GM23338 (cell line): Measurements from ENCODE around the gene TPK1. TPM values are rescaled to one million over a fixed set of nuclear protein-coding genes. Genes with fewer than 3 reads are reported as not detected.
A peak's percentile ranks its signal among the peaks of the same experiment; 100 is the strongest.

Experiments used
- ATAC-seq: fragments of 200-7000 bp; cut with Tn5 transposase; 3 replicates; pipeline ENCODE4 v1.9.1; 2020
- DNase-seq: peaks from one replicate; pipeline ENCODE4 v3.0.0-alpha.2; 2015; ENCODE audit warnings: low spot score
- H2AFZ ChIP-seq: fragments of 200-600 bp; sonication (generic); 2 replicates; pipeline ENCODE4 v1.8.0; 2016; ENCODE audit warnings: antibody characterized with exemption, mild to moderate bottlenecking, moderate library complexity
- H3F3A ChIP-seq: fragments of 200-600 bp; sonication (generic); replicated peaks from 2 replicates; pipeline ENCODE4 v1.8.0; 2017; ENCODE audit warnings: antibody characterized with exemption, mixed run types, low read depth
- H3K27ac ChIP-seq: fragments of 200-600 bp; sonication (generic); 2 replicates; pipeline ENCODE4 v1.6.1; 2016; ENCODE audit warnings: low read depth
- H3K27me3 ChIP-seq: fragments of 200-600 bp; sonication (generic); 2 replicates; pipeline ENCODE4 v1.8.0; 2016; ENCODE audit warnings: mild to moderate bottlenecking, mixed run types, moderate library complexity; ENCODE audit not compliant: insufficient read depth
- H3K36me3 ChIP-seq: fragments of 200-600 bp; sonication (generic); 2 replicates; pipeline ENCODE4 v1.8.0; 2016; ENCODE audit warnings: mild to moderate bottlenecking; ENCODE audit not compliant: insufficient read depth
- H3K4me1 ChIP-seq: fragments of 200-600 bp; sonication (generic); 2 replicates; pipeline ENCODE4 v1.8.0; 2016; ENCODE audit warnings: mild to moderate bottlenecking, moderate library complexity; ENCODE audit not compliant: insufficient read depth
- H3K4me2 ChIP-seq: fragments of 200-600 bp; sonication (generic); 2 replicates; pipeline ENCODE4 v1.7.1; 2017; ENCODE audit warnings: mixed run types
- H3K4me3 ChIP-seq: fragments of 200-600 bp; sonication (generic); 2 replicates; pipeline ENCODE4 v1.6.1; 2016; ENCODE audit warnings: mixed run types
- H3K79me2 ChIP-seq: fragments of 200-600 bp; sonication (generic); replicated peaks from 2 replicates; pipeline ENCODE4 v1.8.0; 2017; ENCODE audit warnings: mild to moderate bottlenecking; ENCODE audit not compliant: insufficient read depth
- H3K9me2 ChIP-seq: fragments of 200-600 bp; sonication (generic); 2 replicates; pipeline ENCODE4 v1.8.0; 2017; ENCODE audit not compliant: insufficient read depth
- H4K20me1 ChIP-seq: fragments of 200-600 bp; sonication (generic); replicated peaks from 2 replicates; pipeline ENCODE4 v1.8.0; 2017; ENCODE audit warnings: mild to moderate bottlenecking; ENCODE audit not compliant: insufficient read depth
- H3K27ac Mint-ChIP-seq: 2 replicates; pipeline ENCODE4 v1.8.0; 2020; ENCODE audit warnings: inconsistent platforms, mild to moderate bottlenecking, moderate library complexity, mixed read lengths
- H3K27me3 Mint-ChIP-seq: 3 replicates; pipeline ENCODE4 v1.8.0; 2022; ENCODE audit warnings: low read depth, mild to moderate bottlenecking, moderate library complexity, mixed read lengths, inconsistent platforms; ENCODE audit not compliant: insufficient read depth, poor library complexity
- H3K36me3 Mint-ChIP-seq: 3 replicates; pipeline ENCODE4 v1.8.0; 2021; ENCODE audit warnings: low read depth, mild to moderate bottlenecking, inconsistent platforms, moderate library complexity, mixed read lengths
- H3K4me1 Mint-ChIP-seq: 3 replicates; pipeline ENCODE4 v1.8.0; 2020; ENCODE audit warnings: mild to moderate bottlenecking, inconsistent platforms, mixed read lengths
- H3K4me3 Mint-ChIP-seq: 3 replicates; pipeline ENCODE4 v1.8.0; 2021; ENCODE audit warnings: moderate library complexity, mild to moderate bottlenecking, inconsistent platforms, mixed read lengths
- H3K9me3 Mint-ChIP-seq: 3 replicates; pipeline ENCODE4 v1.8.0; 2020; ENCODE audit warnings: moderate library complexity, mild to moderate bottlenecking, inconsistent platforms, mixed read lengths
- CREB1 ChIP-seq: fragments of 250-450 bp; sonication (Bioruptor Pico); IDR thresholded peaks from 2 replicates; pipeline ENCODE4 v1.5.0; 2020; ENCODE audit warnings: low read depth, mild to moderate bottlenecking, moderate library complexity
- EZH2 ChIP-seq: fragments of 200-600 bp; sonication (generic); IDR thresholded peaks from one replicate; pipeline ENCODE4 v1.8.0; 2017; ENCODE audit warnings: antibody characterized with exemption, mild to moderate bottlenecking, low read depth; ENCODE audit not compliant: unreplicated experiment
- JUNB ChIP-seq: IDR thresholded peaks from one replicate; pipeline ENCODE4 v1.6.1; 2016; ENCODE audit warnings: antibody characterized with exemption; ENCODE audit not compliant: unreplicated experiment
- polyA plus RNA-seq: library from polyadenylated mRNA; unstranded; fragments of >200 nt; fragmentation: Nextera tagmentation; extraction: Ambion mirVana; gene quantifications from 2 replicates; pipeline ENCODE4 v1.2.1, GENCODE V29; 2016
- total RNA-seq: library from RNA; depleted of rRNA; stranded (reverse); fragments of >200 nt; shearing (Covaris generic); gene quantifications from 2 replicates; pipeline ENCODE4 v1.2.3, GENCODE V29; 2014
- TF ChIP-seq, protein P1 (sequence below): fragments of 250-450 bp; sonication (Bioruptor Pico); IDR thresholded peaks from 2 replicates; pipeline ENCODE4 v1.5.0; 2020; ENCODE audit warnings: mild to moderate bottlenecking, moderate library complexity

The TPK1 gene
- total and polyA plus RNA-seq, 2 experiments from 2014 or later, result 2.6 to 2.9 TPM

DNA sequence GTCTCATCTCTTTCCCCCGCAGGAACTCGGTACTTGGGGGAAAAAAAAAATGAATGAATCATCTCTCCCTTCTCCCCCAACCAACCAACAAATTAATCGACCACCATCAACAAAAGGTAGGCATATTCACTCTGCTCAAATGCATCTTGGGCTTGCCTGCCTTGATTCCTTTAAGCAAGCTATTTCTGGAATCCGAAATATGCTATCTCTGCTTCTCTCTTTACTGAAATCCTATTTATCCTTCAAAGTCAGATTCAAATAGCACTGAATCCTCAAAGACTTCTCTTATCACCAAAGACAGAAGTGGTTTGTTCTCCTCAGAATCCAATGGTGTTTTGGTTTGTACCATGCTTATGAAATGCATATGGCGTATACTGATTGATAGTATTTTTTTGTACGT lies 49.6 kb upstream of the TPK1 start:
- Histone ChIP-seq H3K27ac (peak overlapping the region; percentile 7; the same call in 1 of the 2 replicates), H3F3A (no peaks in the 10 kb centered on the region), H3K36me3 (no peaks in the 10 kb centered on the region), H3K4me3 (no peak overlapping the region), H3K27me3 (no peaks in the 10 kb centered on the region), H4K20me1 (no peaks in the 10 kb centered on the region), H3K79me2 (no peaks in the 10 kb centered on the region), H3K4me1 (peaks cover 9% of the 10 kb centered on the region; the same call in 1 of the 2 replicates), H2AFZ (no peak overlapping the region), H3K9me2 (no peaks in the 10 kb centered on the region), H3K4me2 (0 out of 2 replicates have a peak overlapping the region, but pooled peaks have one; percentile 4)
- TF ChIP-seq JUNB (no peak), EZH2 (no peak), CREB1 (CRISPR knock-in tag) (no peak)
- TF ChIP-seq, protein P1, sequence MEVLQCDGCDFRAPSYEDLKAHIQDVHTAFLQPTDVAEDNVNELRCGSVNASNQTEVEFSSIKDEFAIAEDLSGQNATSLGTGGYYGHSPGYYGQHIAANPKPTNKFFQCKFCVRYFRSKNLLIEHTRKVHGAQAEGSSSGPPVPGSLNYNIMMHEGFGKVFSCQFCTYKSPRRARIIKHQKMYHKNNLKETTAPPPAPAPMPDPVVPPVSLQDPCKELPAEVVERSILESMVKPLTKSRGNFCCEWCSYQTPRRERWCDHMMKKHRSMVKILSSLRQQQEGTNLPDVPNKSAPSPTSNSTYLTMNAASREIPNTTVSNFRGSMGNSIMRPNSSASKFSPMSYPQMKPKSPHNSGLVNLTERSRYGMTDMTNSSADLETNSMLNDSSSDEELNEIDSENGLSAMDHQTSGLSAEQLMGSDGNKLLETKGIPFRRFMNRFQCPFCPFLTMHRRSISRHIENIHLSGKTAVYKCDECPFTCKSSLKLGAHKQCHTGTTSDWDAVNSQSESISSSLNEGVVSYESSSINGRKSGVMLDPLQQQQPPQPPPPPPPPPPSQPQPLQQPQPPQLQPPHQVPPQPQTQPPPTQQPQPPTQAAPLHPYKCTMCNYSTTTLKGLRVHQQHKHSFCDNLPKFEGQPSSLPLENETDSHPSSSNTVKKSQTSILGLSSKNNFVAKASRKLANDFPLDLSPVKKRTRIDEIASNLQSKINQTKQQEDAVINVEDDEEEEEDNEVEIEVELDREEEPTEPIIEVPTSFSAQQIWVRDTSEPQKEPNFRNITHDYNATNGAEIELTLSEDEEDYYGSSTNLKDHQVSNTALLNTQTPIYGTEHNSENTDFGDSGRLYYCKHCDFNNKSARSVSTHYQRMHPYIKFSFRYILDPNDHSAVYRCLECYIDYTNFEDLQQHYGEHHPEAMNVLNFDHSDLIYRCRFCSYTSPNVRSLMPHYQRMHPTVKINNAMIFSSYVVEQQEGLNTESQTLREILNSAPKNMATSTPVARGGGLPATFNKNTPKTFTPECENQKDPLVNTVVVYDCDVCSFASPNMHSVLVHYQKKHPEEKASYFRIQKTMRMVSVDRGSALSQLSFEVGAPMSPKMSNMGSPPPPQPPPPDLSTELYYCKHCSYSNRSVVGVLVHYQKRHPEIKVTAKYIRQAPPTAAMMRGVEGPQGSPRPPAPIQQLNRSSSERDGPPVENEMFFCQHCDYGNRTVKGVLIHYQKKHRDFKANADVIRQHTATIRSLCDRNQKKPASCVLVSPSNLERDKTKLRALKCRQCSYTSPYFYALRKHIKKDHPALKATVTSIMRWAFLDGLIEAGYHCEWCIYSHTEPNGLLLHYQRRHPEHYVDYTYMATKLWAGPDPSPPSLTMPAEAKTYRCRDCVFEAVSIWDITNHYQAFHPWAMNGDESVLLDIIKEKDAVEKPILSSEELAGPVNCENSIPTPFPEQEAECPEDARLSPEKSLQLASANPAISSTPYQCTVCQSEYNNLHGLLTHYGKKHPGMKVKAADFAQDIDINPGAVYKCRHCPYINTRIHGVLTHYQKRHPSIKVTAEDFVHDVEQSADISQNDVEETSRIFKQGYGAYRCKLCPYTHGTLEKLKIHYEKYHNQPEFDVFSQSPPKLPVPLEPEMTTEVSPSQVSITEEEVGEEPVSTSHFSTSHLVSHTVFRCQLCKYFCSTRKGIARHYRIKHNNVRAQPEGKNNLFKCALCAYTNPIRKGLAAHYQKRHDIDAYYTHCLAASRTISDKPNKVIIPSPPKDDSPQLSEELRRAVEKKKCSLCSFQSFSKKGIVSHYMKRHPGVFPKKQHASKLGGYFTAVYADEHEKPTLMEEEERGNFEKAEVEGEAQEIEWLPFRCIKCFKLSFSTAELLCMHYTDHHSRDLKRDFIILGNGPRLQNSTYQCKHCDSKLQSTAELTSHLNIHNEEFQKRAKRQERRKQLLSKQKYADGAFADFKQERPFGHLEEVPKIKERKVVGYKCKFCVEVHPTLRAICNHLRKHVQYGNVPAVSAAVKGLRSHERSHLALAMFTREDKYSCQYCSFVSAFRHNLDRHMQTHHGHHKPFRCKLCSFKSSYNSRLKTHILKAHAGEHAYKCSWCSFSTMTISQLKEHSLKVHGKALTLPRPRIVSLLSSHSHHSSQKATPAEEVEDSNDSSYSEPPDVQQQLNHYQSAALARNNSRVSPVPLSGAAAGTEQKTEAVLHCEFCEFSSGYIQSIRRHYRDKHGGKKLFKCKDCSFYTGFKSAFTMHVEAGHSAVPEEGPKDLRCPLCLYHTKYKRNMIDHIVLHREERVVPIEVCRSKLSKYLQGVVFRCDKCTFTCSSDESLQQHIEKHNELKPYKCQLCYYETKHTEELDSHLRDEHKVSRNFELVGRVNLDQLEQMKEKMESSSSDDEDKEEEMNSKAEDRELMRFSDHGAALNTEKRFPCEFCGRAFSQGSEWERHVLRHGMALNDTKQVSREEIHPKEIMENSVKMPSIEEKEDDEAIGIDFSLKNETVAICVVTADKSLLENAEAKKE (CRISPR knock-in tag), result no peak
- H3K36me3 Mint-ChIP-seq, result no peaks in the 10 kb centered on the region
- peaks cover 12% of the 10 kb centered on the region for H3K4me1 Mint-ChIP-seq
- ATAC-seq (peak; percentile 37), DNase-seq (peak; percentile 75)
- no peak overlapping the region for H3K4me3 Mint-ChIP-seq
- H3K27ac Mint-ChIP-seq, result peak overlapping the region; percentile 57; the same call in 1 of the 2 replicates
- no peaks in the 10 kb centered on the region for H3K9me3 Mint-ChIP-seq
- H3K27me3 Mint-ChIP-seq, result no peaks in the 10 kb centered on the region

DNA sequence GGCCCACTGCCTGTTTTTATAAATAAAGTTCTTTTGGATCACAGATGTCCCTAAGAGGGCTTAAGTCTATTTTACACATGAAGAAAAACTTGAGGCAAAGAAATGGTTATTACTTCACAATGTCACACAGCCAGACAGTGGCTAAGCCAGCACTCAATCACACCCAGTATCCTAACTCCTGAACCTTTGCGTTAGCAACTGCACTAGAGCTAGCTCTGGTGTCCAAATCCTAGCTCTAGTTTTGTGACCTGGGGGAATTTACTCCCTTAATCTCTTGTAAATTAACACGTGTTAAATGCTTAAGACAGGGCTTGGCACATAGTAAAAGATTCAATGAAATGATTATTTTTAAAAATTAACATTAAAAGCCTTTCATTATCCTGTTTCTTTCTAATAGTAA lies 49.0 kb upstream of the TPK1 start:
- no peaks in the 10 kb centered on the region for H3F3A ChIP-seq
- H3K4me2 ChIP-seq, result no peak overlapping the region
- Mint-ChIP-seq H3K4me1 (peaks cover 12% of the 10 kb centered on the region), H3K36me3 (no peaks in the 10 kb centered on the region), H3K27ac (no peak overlapping the region; the same call in 1 of the 2 replicates), H3K9me3 (no peaks in the 10 kb centered on the region), H3K27me3 (no peaks in the 10 kb centered on the region), H3K4me3 (no peak overlapping the region)
- ATAC-seq (no peak), DNase-seq (no peak)
- no peaks in the 10 kb centered on the region for H4K20me1 ChIP-seq
- H3K36me3 ChIP-seq, result no peaks in the 10 kb centered on the region
- no peak overlapping the region for H3K4me3 ChIP-seq
- no peaks in the 10 kb centered on the region for H3K9me2 ChIP-seq
- H2AFZ ChIP-seq, result 0 out of 2 replicates have a peak overlapping the region, but pooled peaks have one; percentile 4
- no peaks in the 10 kb centered on the region for H3K79me2 ChIP-seq
- H3K4me1 ChIP-seq, result peaks cover 9% of the 10 kb centered on the region; the same call in 1 of the 2 replicates
- peak overlapping the region; percentile 7; the same call in 1 of the 2 replicates for H3K27ac ChIP-seq
- H3K27me3 ChIP-seq, result no peaks in the 10 kb centered on the region
- TF ChIP-seq, protein P1 (CRISPR knock-in tag), result no peak
- TF ChIP-seq CREB1 (CRISPR knock-in tag), result no peak
